ENCODE measurements around the gene DIPK1A. TPM values are rescaled to one million over a fixed set of nuclear protein-coding genes. Genes with fewer than 3 reads are reported as not detected.

Gene DIPK1A
- polyA plus RNA-seq, 1 donor: 15.9 TPM

GRCh38 chr1:92952714-92953113 lies 8.5 kb downstream of the DIPK1A start:
- no peak overlapping the region for H3K27ac ChIP-seq (ENCODE audit: low read length)
- no peak for DNase-seq
- WGBS (ENCODE audit: insufficient coverage, low lambda C conversion rate): 100% methylated on average over 1 of the region's 1 CpG
- H3K36me3 ChIP-seq (ENCODE audit: control insufficient read depth, insufficient read depth, low read length): no peaks in the 10 kb centered on the region
- H3K4me1 ChIP-seq (ENCODE audit: control insufficient read depth, insufficient read depth, low read length): peaks cover 25% of the 10 kb centered on the region
- H3K9me3 ChIP-seq (ENCODE audit: control insufficient read depth, low read depth, low read length): no peaks in the 10 kb centered on the region
- H3K27me3 ChIP-seq (ENCODE audit: control insufficient read depth, insufficient read depth, low read length): no peaks in the 10 kb centered on the region
- no peak overlapping the region for H3K4me3 ChIP-seq (ENCODE audit: low read length)

- peak; percentile 43 to 69 for DNase-seq
- no peaks in the 10 kb centered on the region for H3K36me3 ChIP-seq (ENCODE audit: control insufficient read depth, insufficient read depth, low read length)
- no peaks in the 10 kb centered on the region for H3K27me3 ChIP-seq (ENCODE audit: control insufficient read depth, insufficient read depth, low read length)
- H3K9me3 ChIP-seq (ENCODE audit: control insufficient read depth, low read depth, low read length): no peaks in the 10 kb centered on the region
- H3K4me1 ChIP-seq (ENCODE audit: control insufficient read depth, insufficient read depth, low read length): peaks cover 14% of the 10 kb centered on the region
- H3K4me3 ChIP-seq (ENCODE audit: low read length): no peak overlapping the region
- H3K27ac ChIP-seq (ENCODE audit: low read length): no peak overlapping the region
- 60% methylated on average over 1 of the region's 4 CpGs for WGBS (ENCODE audit: insufficient coverage, low lambda C conversion rate)
These were observed 10.1 kb downstream of the DIPK1A start for GRCh38 chr1:92951141-92951582.

- Histone ChIP-seq H3K27me3 (ENCODE audit: control insufficient read depth, insufficient read depth, low read length) (no peaks in the 10 kb centered on the region), H3K4me1 (ENCODE audit: control insufficient read depth, insufficient read depth, low read length) (peaks cover 14% of the 10 kb centered on the region), H3K9me3 (ENCODE audit: control insufficient read depth, low read depth, low read length) (no peaks in the 10 kb centered on the region), H3K36me3 (ENCODE audit: control insufficient read depth, insufficient read depth, low read length) (no peaks in the 10 kb centered on the region), H3K27ac (ENCODE audit: low read length) (no peak overlapping the region), H3K4me3 (ENCODE audit: low read length) (no peak overlapping the region)
- 88% methylated on average over 4 of the region's 7 CpGs for WGBS (ENCODE audit: insufficient coverage, low lambda C conversion rate)
- no peak for DNase-seq
These were observed 11.1 kb downstream of the DIPK1A start for GRCh38 chr1:92949937-92950817.

GRCh38 chr1:92948071-92948470 lies 13.2 kb downstream of the DIPK1A start:
- H3K4me3 ChIP-seq (ENCODE audit: low read length): no peak overlapping the region
- no peak for DNase-seq
- H3K27ac ChIP-seq (ENCODE audit: low read length): no peak overlapping the region
- no peaks in the 10 kb centered on the region for H3K9me3 ChIP-seq (ENCODE audit: control insufficient read depth, low read depth, low read length)
- H3K4me1 ChIP-seq (ENCODE audit: control insufficient read depth, insufficient read depth, low read length): peaks cover 14% of the 10 kb centered on the region
- H3K36me3 ChIP-seq (ENCODE audit: control insufficient read depth, insufficient read depth, low read length): no peaks in the 10 kb centered on the region
- H3K27me3 ChIP-seq (ENCODE audit: control insufficient read depth, insufficient read depth, low read length): no peaks in the 10 kb centered on the region
- 100% methylated on average over 1 of the region's 1 CpG for WGBS (ENCODE audit: insufficient coverage, low lambda C conversion rate)

- no peak overlapping the region for H3K27ac ChIP-seq (ENCODE audit: low read length)
- H3K36me3 ChIP-seq (ENCODE audit: control insufficient read depth, insufficient read depth, low read length): no peaks in the 10 kb centered on the region
- WGBS (ENCODE audit: insufficient coverage, low lambda C conversion rate): 100% methylated on average over 2 of the region's 4 CpGs
- H3K27me3 ChIP-seq (ENCODE audit: control insufficient read depth, insufficient read depth, low read length): no peaks in the 10 kb centered on the region
- no peak for DNase-seq
- H3K9me3 ChIP-seq (ENCODE audit: control insufficient read depth, low read depth, low read length): no peaks in the 10 kb centered on the region
- no peak overlapping the region for H3K4me3 ChIP-seq (ENCODE audit: low read length)
- H3K4me1 ChIP-seq (ENCODE audit: control insufficient read depth, insufficient read depth, low read length): peaks cover 7% of the 10 kb centered on the region
These were observed 15.5 kb downstream of the DIPK1A start for GRCh38 chr1:92945748-92946270.

- peaks cover 5% of the 10 kb centered on the region for H3K4me1 ChIP-seq (ENCODE audit: control insufficient read depth, insufficient read depth, low read length)
- H3K4me3 ChIP-seq (ENCODE audit: low read length): no peak overlapping the region
- 100% methylated on average over 2 of the region's 3 CpGs for WGBS (ENCODE audit: insufficient coverage, low lambda C conversion rate)
- no peaks in the 10 kb centered on the region for H3K9me3 ChIP-seq (ENCODE audit: control insufficient read depth, low read depth, low read length)
- H3K27ac ChIP-seq (ENCODE audit: low read length): no peak overlapping the region
- no peaks in the 10 kb centered on the region for H3K36me3 ChIP-seq (ENCODE audit: control insufficient read depth, insufficient read depth, low read length)
- no peak for DNase-seq
- H3K27me3 ChIP-seq (ENCODE audit: control insufficient read depth, insufficient read depth, low read length): no peaks in the 10 kb centered on the region
These were observed 16.1 kb downstream of the DIPK1A start for GRCh38 chr1:92944901-92945747.

GRCh38 chr1:92943502-92943847 lies 17.8 kb downstream of the DIPK1A start:
- Histone ChIP-seq H3K27ac (ENCODE audit: low read length) (no peak overlapping the region), H3K4me1 (ENCODE audit: control insufficient read depth, insufficient read depth, low read length) (no peaks in the 10 kb centered on the region), H3K4me3 (ENCODE audit: low read length) (no peak overlapping the region), H3K9me3 (ENCODE audit: control insufficient read depth, low read depth, low read length) (no peaks in the 10 kb centered on the region), H3K27me3 (ENCODE audit: control insufficient read depth, insufficient read depth, low read length) (no peaks in the 10 kb centered on the region), H3K36me3 (ENCODE audit: control insufficient read depth, insufficient read depth, low read length) (no peaks in the 10 kb centered on the region)
- no peak for DNase-seq
- no CpG with 5 or more reads among the region's 4 CpGs for WGBS (ENCODE audit: insufficient coverage, low lambda C conversion rate)

GRCh38 chr1:92940541-92940940 lies 20.7 kb downstream of the DIPK1A start:
- H3K36me3 ChIP-seq (ENCODE audit: control insufficient read depth, insufficient read depth, low read length): no peaks in the 10 kb centered on the region
- DNase-seq: no peak
- no peak overlapping the region for H3K27ac ChIP-seq (ENCODE audit: low read length)
- WGBS (ENCODE audit: insufficient coverage, low lambda C conversion rate): 97% methylated on average over 3 of the region's 3 CpGs
- H3K4me1 ChIP-seq (ENCODE audit: control insufficient read depth, insufficient read depth, low read length): no peaks in the 10 kb centered on the region
- H3K9me3 ChIP-seq (ENCODE audit: control insufficient read depth, low read depth, low read length): no peaks in the 10 kb centered on the region
- H3K27me3 ChIP-seq (ENCODE audit: control insufficient read depth, insufficient read depth, low read length): no peaks in the 10 kb centered on the region
- no peak overlapping the region for H3K4me3 ChIP-seq (ENCODE audit: low read length)

GRCh38 chr1:92937731-92938130 lies 23.5 kb downstream of the DIPK1A start:
- H3K4me3 ChIP-seq (ENCODE audit: low read length): no peak overlapping the region
- H3K27ac ChIP-seq (ENCODE audit: low read length): no peak overlapping the region
- WGBS (ENCODE audit: insufficient coverage, low lambda C conversion rate): 38% methylated on average over 1 of the region's 3 CpGs
- DNase-seq: no peak
- H3K27me3 ChIP-seq (ENCODE audit: control insufficient read depth, insufficient read depth, low read length): no peaks in the 10 kb centered on the region
- no peaks in the 10 kb centered on the region for H3K36me3 ChIP-seq (ENCODE audit: control insufficient read depth, insufficient read depth, low read length)
- H3K9me3 ChIP-seq (ENCODE audit: control insufficient read depth, low read depth, low read length): no peaks in the 10 kb centered on the region
- H3K4me1 ChIP-seq (ENCODE audit: control insufficient read depth, insufficient read depth, low read length): peaks cover 2% of the 10 kb centered on the region

- Histone ChIP-seq H3K27me3 (ENCODE audit: control insufficient read depth, insufficient read depth, low read length) (no peaks in the 10 kb centered on the region), H3K9me3 (ENCODE audit: control insufficient read depth, low read depth, low read length) (no peaks in the 10 kb centered on the region), H3K27ac (ENCODE audit: low read length) (no peak overlapping the region), H3K36me3 (ENCODE audit: control insufficient read depth, insufficient read depth, low read length) (no peaks in the 10 kb centered on the region), H3K4me3 (ENCODE audit: low read length) (no peak overlapping the region), H3K4me1 (ENCODE audit: control insufficient read depth, insufficient read depth, low read length) (peaks cover 2% of the 10 kb centered on the region)
- no CpG with 5 or more reads among the region's 1 CpG for WGBS (ENCODE audit: insufficient coverage, low lambda C conversion rate)
- no peak for DNase-seq
These were observed 24.4 kb downstream of the DIPK1A start for GRCh38 chr1:92936865-92937264.

Data from large intestine (tissue), 3 donors.